COLO668 (cell line): ENCODE data around the gene VANGL1.

Experiments
- DNase-seq: peaks from one replicate; lab custom pipeline; 2025; ENCODE audit not compliant: unreplicated experiment; lab: John Stamatoyannopoulos, UW

Gene VANGL1

DNA sequence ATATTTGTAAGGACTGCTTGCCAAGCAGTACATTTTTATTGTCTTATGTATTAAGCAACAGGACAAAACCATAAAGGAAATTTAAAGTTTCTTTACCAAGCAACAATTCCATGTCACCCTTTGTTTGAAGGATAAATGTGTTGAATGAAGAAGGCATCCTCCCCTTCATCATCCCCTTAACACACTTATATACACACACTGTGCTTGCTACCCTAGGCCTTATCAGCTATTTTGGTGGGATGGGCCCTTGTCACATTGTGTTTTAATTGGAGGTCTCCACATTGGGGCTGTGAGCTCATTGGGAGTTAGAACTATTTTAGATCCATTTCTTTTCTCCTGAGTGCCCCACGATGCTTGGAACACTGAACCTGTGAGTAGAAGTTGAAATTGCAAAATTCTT, 1.9 kb downstream of the VANGL1 start:
- no peak for DNase-seq

DNA sequence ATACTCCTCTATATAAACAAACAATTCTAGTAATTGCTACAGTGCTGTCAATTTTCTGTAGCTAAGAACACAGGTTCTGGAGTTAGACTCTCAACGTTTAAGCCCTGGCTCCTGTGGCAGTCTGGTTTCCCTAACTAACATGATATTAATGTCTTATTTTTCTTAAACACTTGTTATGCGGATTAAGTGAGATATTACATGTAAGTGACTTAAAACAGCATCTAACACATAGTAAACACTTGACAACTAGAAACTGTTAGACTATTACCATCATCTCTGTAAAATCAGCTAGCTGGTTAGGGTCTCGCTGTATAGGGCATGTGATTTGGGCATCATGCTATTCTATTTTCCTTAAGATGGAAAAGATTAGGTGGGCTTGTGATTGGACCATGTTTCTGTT, 2.3 kb downstream of the VANGL1 start:
- no peak for DNase-seq

DNA sequence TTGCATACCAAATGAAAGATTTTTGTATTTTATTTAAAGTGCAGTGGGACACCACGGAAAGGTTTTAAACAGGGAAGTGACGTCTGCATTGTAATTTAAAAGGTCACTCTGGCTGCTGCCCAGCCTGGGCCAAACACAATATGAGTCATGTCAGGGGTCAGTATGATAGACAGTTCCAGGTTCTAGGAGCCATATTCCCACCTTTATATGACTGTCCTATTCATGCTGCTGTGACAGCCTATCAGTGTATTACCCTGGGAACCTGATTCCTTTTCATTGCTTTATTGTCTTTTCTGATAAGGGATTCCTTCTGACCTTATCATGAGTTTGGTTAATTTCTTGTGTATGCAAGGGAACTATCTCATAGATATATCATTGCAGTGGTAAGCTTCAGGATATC, 5.3 kb downstream of the VANGL1 start:
- no peak for DNase-seq

DNA sequence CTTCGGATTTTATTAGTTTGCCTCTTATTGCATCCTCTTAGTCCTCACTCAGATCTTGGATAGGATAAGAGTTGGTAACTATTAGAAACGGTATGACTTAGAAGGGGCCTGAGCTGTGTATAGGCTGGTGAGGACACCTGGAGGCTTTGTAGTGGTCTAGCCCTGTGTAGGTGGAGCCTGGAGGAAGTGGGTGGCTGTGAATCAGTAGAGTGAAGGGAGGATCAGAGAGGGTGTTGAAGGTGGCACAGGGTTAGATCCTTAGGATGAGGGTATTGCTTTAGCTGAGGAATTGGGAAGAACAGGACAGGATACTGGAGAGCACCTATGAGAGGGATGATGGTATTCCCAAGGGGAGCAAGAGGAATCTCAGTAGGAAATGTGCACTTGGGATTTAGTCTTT, 5.7 kb downstream of the VANGL1 start:
- no peak for DNase-seq

DNA sequence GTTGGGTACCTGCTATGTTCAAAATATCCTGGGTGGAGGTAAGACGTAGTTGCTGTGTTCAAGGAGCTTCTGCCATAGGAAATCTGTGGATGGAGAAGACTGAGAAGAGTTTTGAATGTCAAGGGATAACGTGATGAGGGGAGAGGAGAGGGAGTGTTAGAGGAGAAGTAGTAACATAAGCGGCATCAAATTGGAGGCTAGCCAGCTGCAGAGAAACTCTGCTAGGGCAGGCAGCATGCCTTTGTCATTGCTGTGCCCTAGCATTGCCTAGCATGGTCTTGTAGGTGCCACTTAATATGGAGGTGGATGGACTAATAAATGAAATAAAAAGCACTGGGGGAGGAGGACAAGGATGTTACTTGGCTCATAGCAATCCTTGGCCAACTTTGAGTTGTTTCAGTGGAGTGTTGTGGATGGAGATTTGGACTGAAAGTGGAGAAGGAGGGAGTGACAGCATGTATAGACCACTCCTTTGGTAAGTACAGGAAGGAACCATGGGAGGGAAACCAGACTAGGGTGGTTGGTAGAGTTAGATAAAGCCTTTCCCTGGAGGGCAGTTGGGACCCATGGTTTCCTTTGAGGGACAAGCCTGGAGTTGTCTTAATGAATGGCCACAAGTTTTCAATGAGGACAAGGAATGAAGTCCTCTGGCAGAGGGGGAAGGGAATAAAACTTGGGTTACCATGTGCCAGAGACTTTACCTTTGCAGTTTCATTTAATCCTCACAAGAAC, 6.3 kb downstream of the VANGL1 start:
- no peak for DNase-seq

DNA sequence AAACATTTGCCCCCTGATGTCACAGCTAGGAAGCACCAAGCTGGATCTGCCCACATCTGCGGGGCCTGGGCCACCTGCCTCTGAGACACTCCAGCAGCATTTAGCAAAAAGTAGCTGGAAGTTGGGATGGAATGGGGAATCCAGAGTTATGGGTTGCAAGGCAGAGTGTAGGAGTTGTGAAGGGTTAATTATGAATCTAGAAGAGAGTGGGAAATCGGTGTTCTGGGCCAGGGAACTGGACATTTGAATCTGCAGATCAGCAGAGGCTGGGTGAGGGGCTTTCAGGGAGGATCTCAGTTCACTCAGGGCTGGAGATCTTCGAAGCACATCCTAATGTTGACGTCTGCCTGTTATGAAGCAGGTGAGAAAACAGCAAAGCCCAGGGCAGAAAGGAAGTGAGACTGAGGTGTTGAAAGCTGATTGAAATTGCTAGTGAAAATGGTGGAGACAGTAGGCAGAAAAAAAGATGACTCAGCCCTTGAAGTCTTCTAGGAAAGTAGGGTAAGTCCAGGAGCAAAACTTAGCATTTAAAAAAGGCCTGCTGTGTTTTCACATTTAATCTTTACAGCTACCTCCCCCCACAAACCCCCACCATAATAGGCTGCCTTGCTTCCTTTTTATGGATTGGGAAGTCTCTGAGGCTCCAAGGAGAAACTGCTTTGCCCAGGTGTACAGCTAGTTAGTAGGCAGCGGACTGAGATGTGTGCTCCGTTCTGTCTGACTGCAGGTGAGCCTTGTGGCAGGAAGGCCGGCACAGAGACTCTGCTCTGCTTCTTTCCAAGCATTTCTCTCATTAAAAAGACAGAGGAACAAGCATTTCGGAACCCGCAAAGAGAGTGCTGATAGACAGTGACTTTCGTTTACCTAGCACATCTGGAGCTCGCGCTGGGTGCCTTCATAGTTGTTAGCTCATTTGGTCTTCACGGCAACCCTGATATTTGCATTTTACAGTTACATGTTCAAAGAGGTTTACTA, 7.2 kb downstream of the VANGL1 start:
- DNase-seq = no peak

DNA sequence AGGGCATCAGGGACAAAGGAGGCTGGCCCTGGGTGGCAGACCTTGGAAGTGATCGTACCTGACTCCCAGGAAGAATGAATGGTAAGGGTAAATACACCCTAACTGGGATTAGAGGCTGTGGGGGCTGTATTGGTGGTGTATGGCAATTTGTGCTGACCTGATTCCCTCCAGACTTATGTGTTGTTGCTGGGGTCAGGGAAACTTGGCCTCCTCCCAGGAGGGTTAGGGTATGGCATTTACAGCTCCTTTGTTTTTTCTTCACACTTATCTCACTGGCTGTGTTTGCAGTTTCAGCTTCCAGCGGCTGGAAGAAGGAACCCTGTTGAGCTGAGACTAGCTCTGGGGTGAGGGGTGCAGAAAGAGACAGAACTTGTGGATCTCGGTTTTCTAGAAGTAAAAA, 8.2 kb downstream of the VANGL1 start:
- no peak for DNase-seq

DNA sequence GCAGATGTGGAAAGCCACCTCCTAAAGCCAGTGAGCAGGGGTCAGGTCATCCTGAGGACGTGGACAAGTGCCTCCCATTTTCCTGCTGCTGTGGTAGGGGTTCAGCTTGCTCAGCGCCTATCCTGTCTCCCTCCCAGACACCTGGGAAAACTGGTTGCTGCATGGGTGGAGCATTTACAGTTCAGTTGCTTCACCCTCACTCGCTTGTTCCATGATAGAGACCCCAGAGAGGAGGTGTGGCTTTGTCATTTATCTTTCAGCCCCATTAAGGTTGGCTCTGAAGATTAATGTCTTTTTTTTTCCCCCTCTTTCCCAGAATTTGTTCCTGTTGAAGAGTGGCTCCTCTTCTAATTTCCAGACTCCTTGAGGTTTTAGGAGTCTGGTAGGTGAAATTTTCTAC, 9.2 kb downstream of the VANGL1 start:
- DNase-seq = no peak

DNA sequence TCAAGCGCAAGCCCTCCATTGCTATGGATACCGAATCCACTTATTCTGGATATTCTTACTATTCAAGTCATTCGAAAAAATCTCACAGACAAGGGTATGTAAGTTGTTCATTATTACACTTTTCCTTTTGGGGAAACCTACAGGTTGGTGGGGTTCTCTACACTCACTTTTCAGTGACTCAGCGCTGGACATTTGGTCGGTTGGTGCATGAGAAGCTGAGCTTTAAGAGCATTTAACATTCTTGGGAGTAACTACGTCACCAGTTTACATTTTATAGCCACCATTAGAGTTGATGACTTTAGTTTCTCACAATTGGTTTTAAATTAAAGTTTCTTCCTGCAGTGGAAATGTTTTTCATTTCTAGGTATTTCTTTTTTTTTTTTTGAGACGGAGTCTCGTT, 9.6 kb downstream of the VANGL1 start:
- no peak for DNase-seq

DNA sequence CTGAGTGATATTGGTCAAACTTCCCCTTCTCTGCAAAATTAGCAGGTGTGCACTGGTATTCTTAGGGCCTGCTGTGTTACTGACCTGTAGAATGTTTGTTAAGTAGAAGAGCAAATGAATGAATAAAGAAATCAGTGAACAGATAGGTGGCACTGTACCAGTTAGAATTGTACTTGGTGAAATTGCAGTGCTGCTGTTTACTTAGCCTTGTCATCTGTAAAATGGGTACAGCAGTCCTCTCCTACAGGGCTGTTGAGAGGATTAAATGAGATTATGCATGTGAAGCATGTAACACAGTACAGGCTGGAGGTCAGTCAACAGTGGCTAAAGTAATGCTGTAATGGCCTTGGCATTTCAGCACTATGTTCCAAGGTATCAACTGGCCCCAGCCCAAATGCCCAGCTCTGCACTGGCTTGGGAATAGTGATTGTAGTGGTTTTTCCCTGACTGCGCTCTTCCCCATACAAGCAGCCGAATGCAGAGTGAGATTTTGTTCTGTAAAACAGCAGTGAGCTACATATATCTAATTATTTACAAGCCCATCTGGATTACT, 10.5 kb downstream of the VANGL1 start:
- no peak for DNase-seq

DNA sequence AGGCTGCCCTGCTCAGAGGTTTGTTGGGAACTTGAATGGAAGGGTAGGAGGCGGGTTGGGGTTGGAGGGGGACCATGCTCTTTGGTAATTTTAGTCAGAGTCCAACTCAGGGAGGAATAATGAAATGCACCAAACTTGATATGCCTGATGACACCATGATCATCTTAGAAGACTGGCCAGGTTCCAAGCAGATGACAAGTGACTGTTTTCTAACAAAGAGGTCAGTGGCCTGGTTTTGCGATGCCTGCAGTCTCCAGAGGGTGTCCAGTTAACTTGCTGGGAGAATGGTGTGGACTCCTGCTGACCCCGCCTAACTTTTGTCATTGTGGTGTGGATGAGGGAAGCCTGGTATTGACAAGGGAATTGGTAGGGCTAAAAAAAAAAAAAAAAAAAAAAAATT, 12.4 kb downstream of the VANGL1 start:
- no peak for DNase-seq

DNA sequence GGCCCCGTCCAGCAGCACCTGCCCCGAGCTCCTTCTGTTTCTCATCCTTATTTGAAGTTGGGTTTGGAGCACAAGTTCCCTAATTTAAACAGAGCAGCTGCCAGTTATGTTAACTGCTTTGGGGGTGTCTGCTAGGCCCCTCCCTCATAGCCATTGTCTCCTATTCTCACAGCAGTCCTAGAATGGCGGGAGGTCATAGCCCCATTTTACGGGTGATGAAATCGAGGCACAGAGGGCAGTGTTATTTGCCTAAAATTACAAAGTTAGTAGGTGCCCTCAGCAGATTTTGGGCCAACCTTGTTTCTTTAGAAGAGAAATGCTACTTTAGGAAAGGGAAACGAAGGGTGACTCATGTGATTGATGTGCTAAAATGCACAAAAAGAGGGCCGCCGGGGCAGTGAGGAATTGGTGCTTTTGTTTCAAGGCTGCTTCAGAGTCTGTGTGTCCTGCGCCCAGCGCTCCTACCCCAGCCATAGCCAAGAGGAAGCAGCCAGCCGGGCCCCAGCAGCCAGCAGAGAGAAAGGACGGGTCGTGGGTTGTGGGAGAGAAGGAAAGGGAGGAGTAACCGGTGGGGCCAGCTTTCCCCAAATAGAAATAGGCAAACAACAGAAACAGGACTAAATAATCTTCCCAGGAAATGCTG, 13.0 kb downstream of the VANGL1 start:
- DNase-seq = no peak

DNA sequence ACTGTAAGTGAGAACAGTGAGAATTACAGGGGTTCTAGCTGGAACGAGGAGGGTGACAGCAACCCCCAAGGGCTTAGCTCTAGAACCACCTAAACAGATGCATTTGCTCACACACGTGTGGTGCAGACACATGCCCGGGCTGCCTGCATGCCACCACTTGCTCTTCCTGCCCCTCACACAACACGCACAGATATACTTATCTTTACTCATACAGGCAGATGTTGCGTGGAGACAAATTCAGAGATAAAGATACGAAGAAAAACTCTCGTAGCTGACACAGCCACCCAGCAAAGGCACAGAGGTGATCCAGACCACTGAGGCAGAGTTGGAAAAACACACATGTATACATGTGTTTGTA, 13.5 kb downstream of the VANGL1 start:
- DNase-seq = no peak

DNA sequence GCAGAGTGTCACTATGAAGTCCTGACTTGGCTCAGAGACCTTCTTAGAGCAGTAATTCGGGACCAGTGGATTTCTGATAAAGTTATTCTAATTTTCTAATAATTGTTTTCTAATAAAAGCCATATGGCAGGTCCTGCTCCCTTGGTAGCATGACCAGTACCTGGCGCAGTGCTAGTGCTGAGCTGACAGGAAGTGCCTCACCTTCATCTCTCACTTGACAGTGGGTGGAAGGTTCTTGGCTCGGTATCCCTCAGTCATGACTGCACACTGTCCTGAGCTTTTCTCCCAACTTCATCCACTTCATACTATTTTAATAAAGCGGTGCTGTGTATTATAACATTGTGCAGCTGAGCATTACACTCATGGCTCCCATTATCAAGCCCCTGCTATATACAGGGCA, 14.1 kb downstream of the VANGL1 start:
- DNase-seq = no peak

DNA sequence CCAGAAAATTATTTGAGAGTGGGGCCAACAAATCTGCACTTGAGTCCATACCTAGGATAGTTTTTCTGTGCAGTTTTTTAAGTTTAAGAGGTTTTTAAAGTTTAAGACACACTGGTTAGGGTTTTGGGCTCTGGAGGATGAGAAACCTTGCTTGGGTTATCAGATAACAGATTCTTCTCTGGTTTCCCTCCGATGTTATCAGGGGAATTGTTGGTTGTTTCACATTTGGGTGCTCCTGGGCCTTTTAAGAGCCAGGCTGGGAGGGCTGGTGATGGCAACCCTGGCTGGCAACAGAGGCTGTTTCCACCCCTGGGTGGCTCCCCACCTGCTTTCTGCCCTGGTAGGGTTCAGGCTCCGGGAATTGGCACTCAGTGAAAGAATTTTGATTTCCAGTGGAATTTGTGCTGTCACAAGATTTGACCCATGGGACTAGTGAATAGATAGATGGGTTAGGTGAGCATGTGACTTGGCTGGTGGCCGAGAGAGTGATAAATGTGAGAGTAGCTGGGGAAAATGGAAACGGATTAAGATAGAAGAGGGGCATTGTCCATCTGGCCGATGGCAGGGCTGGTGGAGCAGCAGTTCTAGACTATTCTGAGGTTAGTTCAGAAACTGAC, 14.8 kb downstream of the VANGL1 start:
- DNase-seq = no peak

DNA sequence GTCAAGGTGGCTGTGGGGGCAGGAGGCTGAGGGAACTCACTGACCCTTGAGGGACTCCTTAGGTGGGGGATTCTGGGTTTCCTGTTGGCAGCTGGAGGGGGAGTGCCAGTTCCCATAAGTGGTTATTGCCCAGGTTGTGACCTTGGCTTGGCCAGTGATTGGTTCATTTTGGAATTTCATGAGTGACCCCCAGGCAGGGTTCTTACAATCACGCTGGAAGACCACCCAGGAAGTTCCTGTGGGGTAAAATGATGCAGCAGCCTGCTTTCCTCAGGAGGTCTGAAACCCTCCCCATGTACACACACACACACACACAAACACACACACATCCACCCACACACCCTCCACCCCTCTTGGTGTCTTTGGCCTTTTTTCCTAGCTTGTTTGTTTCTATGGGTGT, 16.9 kb downstream of the VANGL1 start:
- DNase-seq = no peak

DNA sequence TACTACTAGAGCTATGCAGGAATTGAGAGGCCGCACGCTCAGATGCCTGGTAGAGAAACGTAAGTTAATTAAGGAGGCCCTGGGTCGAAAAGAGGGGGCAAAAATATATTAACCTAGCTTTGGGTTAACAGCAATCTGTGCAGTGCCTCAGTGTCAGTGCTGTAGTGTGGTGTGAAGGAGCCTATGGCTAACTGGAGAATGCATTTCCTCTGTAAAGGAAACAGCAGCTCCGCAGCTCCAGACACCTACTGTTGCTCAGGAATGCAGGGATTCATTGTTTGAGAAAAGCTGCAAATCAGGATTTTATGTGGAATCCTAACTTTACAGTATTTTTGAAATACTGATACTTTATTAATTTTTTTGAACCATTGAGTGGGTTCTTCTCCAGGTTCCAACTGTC, 18.4 kb downstream of the VANGL1 start:
- DNase-seq = no peak

DNA sequence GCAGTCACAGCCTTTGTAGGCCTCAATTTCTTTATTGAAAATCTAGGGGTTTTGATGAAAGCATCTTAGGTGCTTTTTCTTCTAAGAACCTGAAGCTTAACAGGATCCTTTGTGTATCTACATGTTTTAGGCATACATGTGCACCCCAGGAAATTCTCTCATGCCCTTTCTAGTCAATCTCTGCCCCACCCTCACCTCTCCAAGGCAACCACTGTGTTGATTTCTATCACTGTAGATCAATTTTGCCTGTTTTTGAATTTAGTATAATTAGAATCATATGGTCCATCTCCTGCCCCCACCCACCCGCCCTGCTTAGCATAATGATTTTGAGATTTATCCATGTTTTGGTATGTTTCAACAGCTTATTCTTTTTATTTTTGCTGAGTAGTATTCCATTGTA, 19.4 kb downstream of the VANGL1 start:
- no peak for DNase-seq

DNA sequence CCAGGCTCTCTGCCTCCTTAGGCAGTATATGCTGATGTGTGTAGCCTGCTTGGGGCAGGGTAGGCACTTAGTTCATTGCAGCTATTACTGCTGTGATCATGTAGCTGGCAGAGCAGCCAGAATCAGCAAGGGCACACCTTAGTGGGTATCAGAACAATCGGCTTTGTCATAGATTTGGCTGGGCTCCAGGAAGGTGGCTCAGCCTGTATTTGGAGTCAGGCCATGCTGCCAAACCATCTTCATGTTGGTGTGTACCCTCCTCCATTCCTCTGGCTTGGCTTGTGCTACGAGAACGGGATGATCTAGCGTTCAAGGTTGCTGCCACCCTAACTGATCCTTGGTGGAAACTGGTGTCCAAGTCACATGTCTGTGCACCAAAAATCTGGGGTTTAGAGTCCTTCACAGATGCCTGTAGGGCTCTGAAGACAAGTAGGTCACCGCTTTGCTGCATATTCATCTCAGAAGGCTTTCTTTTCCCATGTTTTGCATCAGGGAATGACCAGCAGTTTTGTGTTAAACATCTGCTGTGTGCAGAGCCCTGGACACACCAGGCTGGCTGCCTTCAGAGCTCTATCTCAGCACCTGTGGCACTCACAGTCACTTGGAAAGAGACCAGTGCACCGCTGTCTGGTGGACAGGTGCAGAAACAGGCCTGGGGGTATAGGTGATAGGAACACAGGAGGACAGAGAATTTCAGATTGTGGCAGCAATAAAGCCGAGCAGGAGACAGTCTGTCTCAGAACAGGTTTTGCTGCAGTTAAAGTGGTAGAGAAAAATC, 23.7 kb downstream of the VANGL1 start:
- peak; percentile 80 for DNase-seq

DNA sequence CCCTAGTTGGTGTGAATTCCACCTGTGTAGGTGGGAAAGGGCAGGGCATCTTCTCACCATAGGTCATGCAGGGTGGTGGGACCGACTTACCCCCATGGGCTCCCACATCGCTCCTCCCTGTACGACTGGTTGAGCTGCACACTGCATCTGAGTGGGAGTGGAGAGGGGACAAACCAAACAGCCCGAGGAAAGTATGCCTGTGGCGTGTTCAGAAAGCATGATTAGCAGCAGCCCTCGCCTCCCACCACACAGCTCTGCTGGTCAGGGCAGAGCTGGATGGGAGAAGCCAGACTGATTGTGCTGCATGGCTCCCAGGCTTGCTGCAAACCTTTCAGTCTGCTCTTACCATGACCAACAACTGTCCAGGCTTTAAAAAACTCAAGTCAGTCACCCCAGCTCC, 24.4 kb downstream of the VANGL1 start:
- no peak for DNase-seq
